Suprapubic skin (tissue), 4 donors: ENCODE results near the gene KCTD4. TPM values are rescaled to one million over a fixed set of nuclear protein-coding genes. Genes with fewer than 3 reads are reported as not detected.

Experiments
- DNase-seq, 2 donors: peaks; one replicate each; pipeline ENCODE4 v3.0.0-alpha.2; 2019; ENCODE audit warnings: low spot score in 2 of 2
- H3K27ac ChIP-seq: fragments of 200-600 bp; sonication (generic); one replicate; pipeline ENCODE4 v1.5.1; 2019
- H3K27me3 ChIP-seq: fragments of 200-600 bp; sonication (generic); one replicate; pipeline ENCODE4 v1.5.1; 2019
- H3K36me3 ChIP-seq: fragments of 200-600 bp; sonication (generic); one replicate; pipeline ENCODE4 v1.5.1; 2019
- H3K4me1 ChIP-seq: fragments of 200-600 bp; sonication (generic); one replicate; pipeline ENCODE4 v1.5.1; 2019
- H3K4me3 ChIP-seq: fragments of 200-600 bp; sonication (generic); one replicate; pipeline ENCODE4 v1.5.1; 2019; ENCODE audit warnings: mild to moderate bottlenecking
- H3K9me3 ChIP-seq: fragments of 200-600 bp; sonication (generic); one replicate; pipeline ENCODE4 v1.5.1; 2019
- EP300 ChIP-seq: sonication (generic); formaldehyde crosslinking; IDR thresholded peaks from one replicate; pipeline ENCODE4 v1.6.1; 2017; ENCODE audit warnings: antibody characterized with exemption
- POLR2A ChIP-seq, 2 donors: fragments of 450-650 bp; IDR thresholded peaks; one replicate each; pipeline ENCODE4 v1.6.1; 2017; ENCODE audit warnings: antibody characterized with exemption in 2 of 2, mild to moderate bottlenecking in 2 of 2, moderate library complexity in 2 of 2
- POLR2AphosphoS5 ChIP-seq, 3 donors: sonication (generic); formaldehyde crosslinking; IDR thresholded peaks; one replicate each; pipeline ENCODE4 v1.6.1; 2017; ENCODE audit warnings: antibody characterized with exemption in 3 of 3
- WGBS: methylation state at CpG from one replicate; pipeline ENCODE4 v1.1.5; 2018; 5-methylcytosine and 5-hydroxymethylcytosine counted together
- total RNA-seq, 4 donors: library from RNA; depleted of rRNA; stranded (reverse); fragments of >200 nt; gene quantifications; one replicate each; pipeline ENCODE4 v1.1.0, GENCODE V29; 2016
- TF ChIP-seq, protein P1 (sequence below), 2 donors: fragments of 200-600 bp in 1 of 2; fragments of 450-650 bp in 1 of 2; sonication (generic) in 1 of 2; IDR thresholded peaks; one replicate each; pipeline ENCODE4 v1.5.1; 2016 to 2019; ENCODE audit warnings: antibody characterized with exemption in 2 of 2, mild to moderate bottlenecking in 1 of 2, moderate library complexity in 1 of 2

The KCTD4 gene
- total RNA-seq, 4 donors from 2014 or later, result 0.89 to 3.5 (median 2.2) TPM

- Histone ChIP-seq H3K27ac (peak overlapping the region; percentile 50), H3K4me1 (peaks cover 19% of the 10 kb centered on the region), H3K36me3 (peaks cover 10% of the 10 kb centered on the region), H3K9me3 (no peaks in the 10 kb centered on the region), H3K27me3 (no peaks in the 10 kb centered on the region), H3K4me3 (no peak overlapping the region)
- TF ChIP-seq EP300 (no peak), POLR2AphosphoS5 (IDR thresholded peaks at IDR 0.05) (no peak), POLR2A (IDR thresholded peaks at IDR 0.05) (no peak)
- TF ChIP-seq, protein P1, sequence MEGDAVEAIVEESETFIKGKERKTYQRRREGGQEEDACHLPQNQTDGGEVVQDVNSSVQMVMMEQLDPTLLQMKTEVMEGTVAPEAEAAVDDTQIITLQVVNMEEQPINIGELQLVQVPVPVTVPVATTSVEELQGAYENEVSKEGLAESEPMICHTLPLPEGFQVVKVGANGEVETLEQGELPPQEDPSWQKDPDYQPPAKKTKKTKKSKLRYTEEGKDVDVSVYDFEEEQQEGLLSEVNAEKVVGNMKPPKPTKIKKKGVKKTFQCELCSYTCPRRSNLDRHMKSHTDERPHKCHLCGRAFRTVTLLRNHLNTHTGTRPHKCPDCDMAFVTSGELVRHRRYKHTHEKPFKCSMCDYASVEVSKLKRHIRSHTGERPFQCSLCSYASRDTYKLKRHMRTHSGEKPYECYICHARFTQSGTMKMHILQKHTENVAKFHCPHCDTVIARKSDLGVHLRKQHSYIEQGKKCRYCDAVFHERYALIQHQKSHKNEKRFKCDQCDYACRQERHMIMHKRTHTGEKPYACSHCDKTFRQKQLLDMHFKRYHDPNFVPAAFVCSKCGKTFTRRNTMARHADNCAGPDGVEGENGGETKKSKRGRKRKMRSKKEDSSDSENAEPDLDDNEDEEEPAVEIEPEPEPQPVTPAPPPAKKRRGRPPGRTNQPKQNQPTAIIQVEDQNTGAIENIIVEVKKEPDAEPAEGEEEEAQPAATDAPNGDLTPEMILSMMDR (IDR thresholded peaks at IDR 0.05), result no peak
- DNase-seq, result no peak
Observed at GRCh38 chr13:45206340-45206739, 5.5 kb upstream of the KCTD4 start.

- TF ChIP-seq, protein P1 (IDR thresholded peaks at IDR 0.05), result no peak
- no peaks in the 10 kb centered on the region for H3K27me3 ChIP-seq
- H3K36me3 ChIP-seq, result peaks cover 8% of the 10 kb centered on the region
- H3K9me3 ChIP-seq, result no peaks in the 10 kb centered on the region
- peaks cover 19% of the 10 kb centered on the region for H3K4me1 ChIP-seq
- H3K27ac ChIP-seq, result no peak overlapping the region
- H3K4me3 ChIP-seq, result no peak overlapping the region
- WGBS, result 87% methylated on average over 5 of the region's 5 CpGs
- no peak for DNase-seq
Observed at GRCh38 chr13:45205124-45205523, 4.3 kb upstream of the KCTD4 start.

DNA sequence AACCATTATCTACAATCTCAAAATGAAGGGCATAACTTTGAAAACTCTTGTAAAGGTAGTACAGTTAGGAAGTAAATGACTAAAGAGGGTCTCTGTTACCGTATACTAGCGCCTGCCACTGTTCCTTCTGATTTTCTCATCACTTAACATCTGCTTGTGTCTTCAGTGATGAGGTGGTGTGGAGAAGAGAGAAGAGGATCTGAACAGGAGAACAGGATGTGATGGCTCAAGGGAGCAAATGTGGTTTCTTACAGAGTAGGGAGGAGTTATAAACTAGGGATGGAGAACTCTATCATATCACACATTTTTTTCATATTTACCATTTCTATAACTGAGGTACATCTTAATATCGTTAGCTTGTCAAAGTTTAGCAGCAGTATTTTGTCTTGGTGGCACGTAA, 1.1 kb downstream of the KCTD4 start:
- H3K4me1 ChIP-seq, result no peaks in the 10 kb centered on the region
- 94% methylated on average over 4 of the region's 4 CpGs for WGBS
- H3K27me3 ChIP-seq, result no peaks in the 10 kb centered on the region
- no peak overlapping the region for H3K27ac ChIP-seq
- H3K36me3 ChIP-seq, result no peaks in the 10 kb centered on the region
- DNase-seq, result no peak
- TF ChIP-seq, protein P1 (IDR thresholded peaks at IDR 0.05), result no peak
- no peak for TF ChIP-seq EP300
- no peak for TF ChIP-seq POLR2AphosphoS5 (IDR thresholded peaks at IDR 0.05)
- no peak for TF ChIP-seq POLR2A (IDR thresholded peaks at IDR 0.05)
- no peak overlapping the region for H3K4me3 ChIP-seq
- H3K9me3 ChIP-seq, result no peaks in the 10 kb centered on the region

GRCh38 chr13:45198924-45199323, 1.9 kb downstream of the KCTD4 start:
- TF ChIP-seq POLR2AphosphoS5 (IDR thresholded peaks at IDR 0.05) (no peak), POLR2A (IDR thresholded peaks at IDR 0.05) (no peak), EP300 (no peak)
- TF ChIP-seq, protein P1 (IDR thresholded peaks at IDR 0.05), result no peak
- WGBS, result 78% methylated on average over 3 of the region's 3 CpGs
- Histone ChIP-seq H3K36me3 (no peaks in the 10 kb centered on the region), H3K9me3 (no peaks in the 10 kb centered on the region), H3K4me1 (peaks cover 5% of the 10 kb centered on the region), H3K4me3 (no peak overlapping the region), H3K27ac (no peak overlapping the region), H3K27me3 (no peaks in the 10 kb centered on the region)
- no peak for DNase-seq

- TF ChIP-seq POLR2A (IDR thresholded peaks at IDR 0.05), result no peak
- TF ChIP-seq EP300, result no peak
- TF ChIP-seq POLR2AphosphoS5 (IDR thresholded peaks at IDR 0.05), result no peak
- TF ChIP-seq, protein P1 (IDR thresholded peaks at IDR 0.05), result no peak
- Histone ChIP-seq H3K4me1 (peaks cover 5% of the 10 kb centered on the region), H3K27ac (no peak overlapping the region), H3K27me3 (no peaks in the 10 kb centered on the region), H3K4me3 (no peak overlapping the region), H3K36me3 (no peaks in the 10 kb centered on the region), H3K9me3 (no peaks in the 10 kb centered on the region)
- DNase-seq, result no peak
- WGBS, result 90% methylated on average over 2 of the region's 2 CpGs
Observed at GRCh38 chr13:45198041-45198440, 2.8 kb downstream of the KCTD4 start.
